Measurements from ENCODE around the gene AGPAT2. TPM values are rescaled to one million over a fixed set of nuclear protein-coding genes. Genes with fewer than 3 reads are reported as not detected.
"Not testable (repeated sequence)": the region's sequence is repeated elsewhere in the genome, so short reads cannot be mapped to it uniquely, and the experiment has no call there.

Gene AGPAT2
- total and polyA plus RNA-seq, 2 donors (not counting 1 experiment from before 2014, with no cell fraction given) = 25.1 to 43.3 TPM

DNA sequence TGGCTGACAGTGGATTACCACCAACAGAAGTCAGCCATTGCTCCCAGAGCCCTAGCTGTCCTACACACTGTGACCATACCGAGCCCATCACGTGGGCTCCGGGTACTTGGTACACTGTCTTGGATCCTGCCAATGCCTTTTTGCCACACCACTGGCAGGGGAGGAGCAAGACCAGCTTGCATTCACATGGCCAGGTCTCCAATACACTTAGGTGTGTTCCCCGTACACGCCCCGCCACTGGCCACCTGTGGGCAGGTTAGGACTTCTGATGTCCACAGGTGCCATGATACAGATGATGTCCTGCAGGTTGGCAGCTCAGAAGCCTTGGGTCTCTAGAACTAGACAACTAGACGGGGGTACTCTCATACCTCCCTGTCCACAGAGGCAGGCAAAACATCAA is 19.8 kb upstream of the AGPAT2 start:
- Histone ChIP-seq H3K36me3 (ENCODE audit: control insufficient read depth, insufficient read depth, low read length) (no peaks in the 10 kb centered on the region), H4K20me1 (ENCODE audit: control insufficient read depth, extremely low read depth, insufficient read depth, low read length) (no peaks in the 10 kb centered on the region), H3K4me1 (ENCODE audit: control insufficient read depth, extremely low read depth, insufficient read depth, low read length) (no peaks in the 10 kb centered on the region), H2AFZ (ENCODE audit: low read length) (no peak overlapping the region), H3K4me2 (ENCODE audit: extremely low read depth, insufficient read depth, low read length) (no peak overlapping the region), H3K9me3 (ENCODE audit: control insufficient read depth, insufficient read depth, low read depth, low read length) (no peaks in the 10 kb centered on the region), H3K27ac (ENCODE audit: insufficient read depth, low read length) (no peak overlapping the region), H3K27me3 (ENCODE audit: control insufficient read depth, insufficient read depth, low read length) (no peaks in the 10 kb centered on the region), H3K9ac (ENCODE audit: insufficient read depth, low read length) (no peak overlapping the region), H3K79me2 (ENCODE audit: control insufficient read depth, insufficient read depth, low read length) (no peaks in the 10 kb centered on the region), H3K4me3 (replicated peaks in 1 of 4; ENCODE audit: control extremely low read depth in 1 of 4, insufficient read depth in 1 of 4, low read depth in 3 of 4, low read length in 4 of 4) (no peak overlapping the region)
- no peak for DNase-seq (ENCODE audit: low read depth in 2 of 2)
- TF ChIP-seq EZH2 (IDR thresholded peaks at IDR 0.05; ENCODE audit: low read length, missing control alignments) = no peak
- TF ChIP-seq, protein P1, sequence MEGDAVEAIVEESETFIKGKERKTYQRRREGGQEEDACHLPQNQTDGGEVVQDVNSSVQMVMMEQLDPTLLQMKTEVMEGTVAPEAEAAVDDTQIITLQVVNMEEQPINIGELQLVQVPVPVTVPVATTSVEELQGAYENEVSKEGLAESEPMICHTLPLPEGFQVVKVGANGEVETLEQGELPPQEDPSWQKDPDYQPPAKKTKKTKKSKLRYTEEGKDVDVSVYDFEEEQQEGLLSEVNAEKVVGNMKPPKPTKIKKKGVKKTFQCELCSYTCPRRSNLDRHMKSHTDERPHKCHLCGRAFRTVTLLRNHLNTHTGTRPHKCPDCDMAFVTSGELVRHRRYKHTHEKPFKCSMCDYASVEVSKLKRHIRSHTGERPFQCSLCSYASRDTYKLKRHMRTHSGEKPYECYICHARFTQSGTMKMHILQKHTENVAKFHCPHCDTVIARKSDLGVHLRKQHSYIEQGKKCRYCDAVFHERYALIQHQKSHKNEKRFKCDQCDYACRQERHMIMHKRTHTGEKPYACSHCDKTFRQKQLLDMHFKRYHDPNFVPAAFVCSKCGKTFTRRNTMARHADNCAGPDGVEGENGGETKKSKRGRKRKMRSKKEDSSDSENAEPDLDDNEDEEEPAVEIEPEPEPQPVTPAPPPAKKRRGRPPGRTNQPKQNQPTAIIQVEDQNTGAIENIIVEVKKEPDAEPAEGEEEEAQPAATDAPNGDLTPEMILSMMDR (conservative IDR thresholded peaks at IDR 0.05 in 1 of 2, IDR thresholded peaks at IDR 0.05 in 1 of 2; ENCODE audit: low read depth in 1 of 2, low read length in 2 of 2) = no peak

DNA sequence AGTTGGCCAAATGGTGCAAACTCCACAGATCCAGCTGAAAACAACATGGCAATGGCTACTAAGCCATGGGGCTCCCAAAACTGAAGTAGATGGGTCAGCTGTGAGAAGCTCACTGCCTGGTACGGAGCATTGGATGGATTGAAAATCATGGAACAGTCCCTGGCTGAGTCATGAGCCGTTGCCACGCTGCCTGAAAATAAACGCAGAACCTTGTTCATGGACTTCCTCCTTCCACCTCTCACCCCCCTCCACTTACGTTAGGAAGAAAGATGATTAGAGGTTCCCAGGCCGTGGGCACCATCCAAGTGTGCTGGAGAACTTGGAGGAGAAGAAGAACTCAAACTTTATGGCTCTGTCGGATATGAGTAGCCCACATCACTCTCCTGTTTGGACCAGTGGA is 18.3 kb upstream of the AGPAT2 start:
- no peak for TF ChIP-seq EZH2 (IDR thresholded peaks at IDR 0.05; ENCODE audit: low read length, missing control alignments)
- TF ChIP-seq, protein P1 (conservative IDR thresholded peaks at IDR 0.05 in 1 of 2, IDR thresholded peaks at IDR 0.05 in 1 of 2; ENCODE audit: low read depth in 1 of 2, low read length in 2 of 2) = no peak
- H3K4me2 ChIP-seq (ENCODE audit: extremely low read depth, insufficient read depth, low read length) = no peak overlapping the region
- H3K36me3 ChIP-seq (ENCODE audit: control insufficient read depth, insufficient read depth, low read length) = no peaks in the 10 kb centered on the region
- peaks cover 10% of the 10 kb centered on the region for H3K27me3 ChIP-seq (ENCODE audit: control insufficient read depth, insufficient read depth, low read length)
- H2AFZ ChIP-seq (ENCODE audit: low read length) = no peak overlapping the region
- no peak for DNase-seq (ENCODE audit: low read depth in 2 of 2)
- no peak overlapping the region for H3K4me3 ChIP-seq (replicated peaks in 1 of 4; ENCODE audit: control extremely low read depth in 1 of 4, insufficient read depth in 1 of 4, low read depth in 3 of 4, low read length in 4 of 4)
- no peak overlapping the region for H3K9ac ChIP-seq (ENCODE audit: insufficient read depth, low read length)
- no peak overlapping the region for H3K27ac ChIP-seq (ENCODE audit: insufficient read depth, low read length)
- H3K4me1 ChIP-seq (ENCODE audit: control insufficient read depth, extremely low read depth, insufficient read depth, low read length) = no peaks in the 10 kb centered on the region
- H3K79me2 ChIP-seq (ENCODE audit: control insufficient read depth, insufficient read depth, low read length) = no peaks in the 10 kb centered on the region
- H3K9me3 ChIP-seq (ENCODE audit: control insufficient read depth, insufficient read depth, low read depth, low read length) = no peaks in the 10 kb centered on the region
- no peaks in the 10 kb centered on the region for H4K20me1 ChIP-seq (ENCODE audit: control insufficient read depth, extremely low read depth, insufficient read depth, low read length)

DNA sequence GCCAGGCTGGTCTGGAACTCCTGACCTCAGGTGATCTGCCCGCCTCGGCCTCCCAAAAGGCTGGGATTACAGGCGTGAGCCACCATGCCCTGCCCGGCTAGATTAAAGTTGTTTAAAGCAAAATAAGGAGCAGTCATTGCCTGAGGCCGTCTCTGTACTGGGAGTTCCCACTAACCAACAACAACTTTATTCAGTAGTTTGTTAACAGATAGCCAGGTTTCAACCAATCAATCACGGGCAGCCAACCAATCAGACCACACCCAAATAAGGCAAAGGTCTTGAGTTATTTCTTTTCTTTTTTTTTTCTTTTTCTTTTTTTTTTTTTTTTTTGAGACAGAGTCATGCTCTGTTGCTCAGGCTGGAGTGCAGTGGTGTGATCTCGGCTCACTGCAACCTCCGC is 17.5 kb upstream of the AGPAT2 start:
- H4K20me1 ChIP-seq (ENCODE audit: control insufficient read depth, extremely low read depth, insufficient read depth, low read length); DNase-seq (ENCODE audit: low read depth in 2 of 2); H3K4me3 ChIP-seq (replicated peaks in 1 of 4; ENCODE audit: control extremely low read depth in 1 of 4, insufficient read depth in 1 of 4, low read depth in 3 of 4, low read length in 4 of 4); H3K79me2 ChIP-seq (ENCODE audit: control insufficient read depth, insufficient read depth, low read length); H2AFZ ChIP-seq (ENCODE audit: low read length); H3K9ac ChIP-seq (ENCODE audit: insufficient read depth, low read length); H3K4me1 ChIP-seq (ENCODE audit: control insufficient read depth, extremely low read depth, insufficient read depth, low read length); H3K4me2 ChIP-seq (ENCODE audit: extremely low read depth, insufficient read depth, low read length); H3K36me3 ChIP-seq (ENCODE audit: control insufficient read depth, insufficient read depth, low read length); H3K27ac ChIP-seq (ENCODE audit: insufficient read depth, low read length); H3K9me3 ChIP-seq (ENCODE audit: control insufficient read depth, insufficient read depth, low read depth, low read length): not testable (repeated sequence)
- H3K27me3 ChIP-seq (ENCODE audit: control insufficient read depth, insufficient read depth, low read length) = peaks cover 10% of the 10 kb centered on the region

Measured in fibroblast of lung (primary cell).